H4 (cell line): ENCODE data around the gene HSFY1. TPM values are rescaled to one million over a fixed set of nuclear protein-coding genes. Genes with fewer than 3 reads are reported as not detected.
"Not testable (repeated sequence)": the region's sequence is repeated elsewhere in the genome, so short reads cannot be mapped to it uniquely, and the experiment has no call there.

ENCODE experiments used
- DNase-seq: peaks from one replicate; pipeline ENCODE4 v3.0.0-alpha.2; 2015; ENCODE audit warnings: low spot score
- total RNA-seq: library from RNA; depleted of rRNA; stranded (reverse); fragments of >200 nt; shearing (Covaris generic); gene quantifications from 2 replicates; pipeline ENCODE4 v1.2.3, GENCODE V29; 2014; rRNA removed

Gene HSFY1
- total RNA-seq = not detected in 2 replicates

GRCh38 chrY:18546420-18546819 lies at the start of gene HSFY1:
TSS of gene HSFY1 (plus strand) at chrY:18546720. CDS start at chrY:18546788, 68 bp downstream.
- DNase-seq = not testable (repeated sequence)

GRCh38 chrY:18504266-18504665 lies 42.3 kb upstream of the HSFY1 start:
- not testable (repeated sequence) for DNase-seq

- not testable (repeated sequence) for DNase-seq
Measured at GRCh38 chrY:18530995-18531655, 15.4 kb upstream of the HSFY1 start.

GRCh38 chrY:18538952-18539351 lies 7.6 kb upstream of the HSFY1 start:
- not testable (repeated sequence) for DNase-seq

- DNase-seq = not testable (repeated sequence)
Measured at GRCh38 chrY:18553132-18553531, 6.6 kb downstream of the HSFY1 start.

GRCh38 chrY:18565915-18566314 lies 19.4 kb downstream of the HSFY1 start:
- not testable (repeated sequence) for DNase-seq

Other genes starting within 250 kb of the HSFY1 start
- gene HSFY2, start 227.0 kb downstream of the HSFY1 start, total RNA-seq = not detected in 2 replicates